Fibroblast of the conjunctiva (primary cell): ENCODE data around the gene CBY2.
"Not testable (repeated sequence)": the region's sequence is repeated elsewhere in the genome, so short reads cannot be mapped to it uniquely, and the experiment has no call there.

Source experiments
- DNase-seq: peaks from one replicate; pipeline ENCODE4 v3.0.0-alpha.2; 2010; ENCODE audit warnings: low read depth

The CBY2 gene

GRCh38 chr13:45702088-45702487 lies at the start of gene CBY2:
TSS of gene CBY2 (plus strand) at chr13:45702320. CDS start at chr13:45702391, 71 bp downstream.
- no peak for DNase-seq

GRCh38 chr13:45654633-45655349 lies 47.3 kb upstream of the CBY2 start:
- DNase-seq = no peak

- DNase-seq = peak; percentile 21
Observed at GRCh38 chr13:45658586-45659235, 43.4 kb upstream of the CBY2 start.

GRCh38 chr13:45659536-45659935 lies 42.6 kb upstream of the CBY2 start:
- DNase-seq = no peak

- not testable (repeated sequence) for DNase-seq
Observed at GRCh38 chr13:45660458-45660857, 41.7 kb upstream of the CBY2 start.

- DNase-seq = no peak
Observed at GRCh38 chr13:45662162-45662561, 40.0 kb upstream of the CBY2 start.

GRCh38 chr13:45662903-45663302 lies 39.2 kb upstream of the CBY2 start:
- DNase-seq = not testable (repeated sequence)

- not testable (repeated sequence) for DNase-seq
Observed at GRCh38 chr13:45669626-45670025, 32.5 kb upstream of the CBY2 start.

- DNase-seq = no peak
Observed at GRCh38 chr13:45670189-45670885, 31.8 kb upstream of the CBY2 start.

- DNase-seq = no peak
Observed at GRCh38 chr13:45674908-45675307, 27.2 kb upstream of the CBY2 start.

- DNase-seq = no peak
Observed at GRCh38 chr13:45678282-45678681, 23.8 kb upstream of the CBY2 start.

GRCh38 chr13:45681113-45681512 lies 21.0 kb upstream of the CBY2 start:
- no peak for DNase-seq

- no peak for DNase-seq
Observed at GRCh38 chr13:45682494-45683008, 19.6 kb upstream of the CBY2 start.

- no peak for DNase-seq
Observed at GRCh38 chr13:45683701-45684100, 18.4 kb upstream of the CBY2 start.

- no peak for DNase-seq
Observed at GRCh38 chr13:45688577-45688976, 13.5 kb upstream of the CBY2 start.

GRCh38 chr13:45690636-45691035 lies 11.5 kb upstream of the CBY2 start:
- no peak for DNase-seq

GRCh38 chr13:45691251-45691650 lies 10.9 kb upstream of the CBY2 start:
- DNase-seq = no peak

GRCh38 chr13:45691667-45692066 lies 10.5 kb upstream of the CBY2 start:
- DNase-seq = no peak

GRCh38 chr13:45695198-45695730 lies 6.9 kb upstream of the CBY2 start:
- DNase-seq = no peak

GRCh38 chr13:45696610-45697226 lies 5.4 kb upstream of the CBY2 start:
- no peak for DNase-seq

GRCh38 chr13:45700971-45701900 lies 884 bp upstream of the CBY2 start:
- DNase-seq = no peak
